Measurements from ENCODE around the gene DLGAP5.

Gene DLGAP5, protein sequence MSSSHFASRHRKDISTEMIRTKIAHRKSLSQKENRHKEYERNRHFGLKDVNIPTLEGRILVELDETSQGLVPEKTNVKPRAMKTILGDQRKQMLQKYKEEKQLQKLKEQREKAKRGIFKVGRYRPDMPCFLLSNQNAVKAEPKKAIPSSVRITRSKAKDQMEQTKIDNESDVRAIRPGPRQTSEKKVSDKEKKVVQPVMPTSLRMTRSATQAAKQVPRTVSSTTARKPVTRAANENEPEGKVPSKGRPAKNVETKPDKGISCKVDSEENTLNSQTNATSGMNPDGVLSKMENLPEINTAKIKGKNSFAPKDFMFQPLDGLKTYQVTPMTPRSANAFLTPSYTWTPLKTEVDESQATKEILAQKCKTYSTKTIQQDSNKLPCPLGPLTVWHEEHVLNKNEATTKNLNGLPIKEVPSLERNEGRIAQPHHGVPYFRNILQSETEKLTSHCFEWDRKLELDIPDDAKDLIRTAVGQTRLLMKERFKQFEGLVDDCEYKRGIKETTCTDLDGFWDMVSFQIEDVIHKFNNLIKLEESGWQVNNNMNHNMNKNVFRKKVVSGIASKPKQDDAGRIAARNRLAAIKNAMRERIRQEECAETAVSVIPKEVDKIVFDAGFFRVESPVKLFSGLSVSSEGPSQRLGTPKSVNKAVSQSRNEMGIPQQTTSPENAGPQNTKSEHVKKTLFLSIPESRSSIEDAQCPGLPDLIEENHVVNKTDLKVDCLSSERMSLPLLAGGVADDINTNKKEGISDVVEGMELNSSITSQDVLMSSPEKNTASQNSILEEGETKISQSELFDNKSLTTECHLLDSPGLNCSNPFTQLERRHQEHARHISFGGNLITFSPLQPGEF

DNA sequence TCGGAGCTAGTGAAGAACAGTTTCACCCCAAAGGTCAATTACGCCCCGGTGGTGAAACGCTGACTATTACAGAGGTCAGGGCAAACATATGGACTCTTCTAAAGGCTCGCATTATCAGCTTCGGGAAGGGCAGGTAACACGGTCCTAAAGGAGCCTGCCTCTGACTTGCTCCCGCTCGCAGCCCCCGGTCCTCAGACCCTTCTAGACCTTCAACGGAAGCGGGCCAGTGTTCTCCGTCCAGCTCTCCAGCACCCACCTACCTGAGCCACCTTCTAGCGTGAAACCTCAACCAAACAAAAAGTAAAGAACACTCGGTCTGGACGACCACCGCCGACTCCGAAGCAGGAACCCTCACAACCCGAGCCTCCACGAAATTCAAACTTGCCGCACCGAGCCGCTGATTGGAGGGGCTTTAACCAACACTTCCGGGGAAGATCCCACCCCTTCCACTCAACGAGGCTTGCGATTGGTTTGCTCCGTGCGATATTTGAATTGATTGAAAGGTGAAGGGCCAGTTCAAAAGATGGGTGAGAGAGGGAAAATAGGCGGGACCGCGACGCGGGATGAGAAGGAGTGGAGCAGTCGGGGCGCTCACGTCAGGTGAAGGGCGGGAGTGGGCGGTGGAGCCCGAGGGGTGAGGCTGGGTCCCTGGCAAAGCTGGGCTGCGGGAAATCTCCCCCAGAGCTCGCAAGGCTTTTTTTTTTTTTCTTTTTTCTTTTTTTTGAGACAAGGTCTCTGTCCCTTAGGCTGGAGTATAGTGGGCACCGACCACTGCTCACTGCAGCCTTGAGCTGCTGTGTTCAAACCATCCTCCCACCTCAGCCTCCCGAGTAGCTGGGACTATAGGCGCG lies at the start of gene DLGAP5:
TSS of gene DLGAP5 (minus strand) at position 383 of the 851 bp plus-strand sequence. CDS start 2,406 bp downstream, outside the sequence.
- Histone ChIP-seq H3K36me3 (ENCODE audit: control insufficient read depth, insufficient read depth, low read length) (no peaks in the 10 kb centered on the region), H3K9ac (no peak within 1 kb of the TSS), H3K9me3 (ENCODE audit: control insufficient read depth, low read length) (no peaks in the 10 kb centered on the region), H3K27me3 (ENCODE audit: control insufficient read depth, insufficient read depth, low read length) (no peaks in the 10 kb centered on the region), H3K79me2 (no peaks in the 10 kb centered on the region), H3K27ac (peak within 1 kb of the TSS; percentile 6), H3K4me3 (ENCODE audit: low read depth, low read length) (peak within 1 kb of the TSS; percentile 61), H2AFZ (peak within 1 kb of the TSS; percentile 92), H3K4me1 (no peaks in the 10 kb centered on the region), H3K4me2 (ENCODE audit: low read length) (peak within 1 kb of the TSS; percentile 70)
- no peak for TF ChIP-seq CTCF (IDR thresholded peaks at IDR 0.05)

DNA sequence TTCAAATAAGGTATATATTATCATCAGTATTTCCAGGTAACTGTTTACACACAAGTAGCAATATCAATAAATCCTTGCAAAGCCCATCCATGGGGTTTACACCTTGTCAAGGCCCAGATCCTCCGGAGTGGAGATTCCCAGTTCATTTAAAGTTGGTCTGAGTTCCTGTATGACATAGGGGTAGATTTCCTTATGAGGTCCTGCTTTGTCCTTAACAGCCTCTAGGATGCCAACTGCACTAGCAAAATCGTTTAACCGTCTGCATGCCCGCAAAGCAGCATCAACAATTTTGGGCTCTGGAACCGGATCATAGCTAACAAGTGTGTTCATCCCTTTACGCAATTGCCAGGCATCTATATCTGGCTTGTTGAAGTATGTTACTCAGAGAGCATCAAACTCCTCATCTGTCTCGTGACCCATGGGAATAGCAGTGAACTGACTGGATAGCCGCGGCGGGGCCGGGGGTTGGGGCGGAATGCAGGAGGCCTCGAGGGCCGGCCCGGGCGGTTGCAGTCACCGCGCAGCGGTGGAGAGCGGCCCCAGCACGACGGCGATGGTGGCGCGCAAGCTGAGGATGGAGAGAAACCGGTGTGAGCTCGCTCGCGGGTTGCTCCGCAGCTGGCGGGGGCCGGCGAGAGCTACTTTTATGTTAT lies 49.3 kb upstream of the DLGAP5 start:
- Histone ChIP-seq H3K4me3 (ENCODE audit: low read depth, low read length) (no peak overlapping the region), H2AFZ (no peak overlapping the region), H3K9me3 (ENCODE audit: control insufficient read depth, low read length) (no peaks in the 10 kb centered on the region), H3K27me3 (ENCODE audit: control insufficient read depth, insufficient read depth, low read length) (no peaks in the 10 kb centered on the region), H3K36me3 (ENCODE audit: control insufficient read depth, insufficient read depth, low read length) (peaks cover 3% of the 10 kb centered on the region), H3K4me1 (no peaks in the 10 kb centered on the region), H3K9ac (no peak overlapping the region), H3K27ac (no peak overlapping the region), H3K79me2 (no peaks in the 10 kb centered on the region), H3K4me2 (ENCODE audit: low read length) (no peak overlapping the region)
- TF ChIP-seq CTCF (IDR thresholded peaks at IDR 0.05) = no peak

DNA sequence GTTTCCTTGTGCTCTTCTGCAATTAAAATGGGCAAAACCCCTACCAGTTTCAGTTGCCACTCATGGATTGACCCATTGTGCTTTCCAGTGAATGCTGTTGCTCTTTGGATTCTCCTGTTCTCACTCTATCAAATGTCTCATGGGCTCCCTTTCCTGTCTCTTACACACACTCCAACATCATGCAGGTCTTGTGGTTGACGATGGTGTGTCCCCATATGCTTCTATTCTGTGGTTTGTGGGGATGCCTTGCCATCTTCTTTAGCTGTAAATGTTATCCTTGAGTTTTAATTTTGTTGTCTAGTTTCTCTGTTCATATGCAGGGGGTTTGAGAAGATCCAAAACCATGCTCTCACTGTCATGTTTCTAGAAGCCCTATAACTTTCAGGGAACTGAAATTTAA lies 47.9 kb upstream of the DLGAP5 start:
- no peak overlapping the region for H2AFZ ChIP-seq
- H3K4me2 ChIP-seq (ENCODE audit: low read length) = no peak overlapping the region
- no peaks in the 10 kb centered on the region for H3K4me1 ChIP-seq
- peaks cover 3% of the 10 kb centered on the region for H3K36me3 ChIP-seq (ENCODE audit: control insufficient read depth, insufficient read depth, low read length)
- H3K27ac ChIP-seq = no peak overlapping the region
- no peaks in the 10 kb centered on the region for H3K79me2 ChIP-seq
- H3K9me3 ChIP-seq (ENCODE audit: control insufficient read depth, low read length) = no peaks in the 10 kb centered on the region
- no peak overlapping the region for H3K4me3 ChIP-seq (ENCODE audit: low read depth, low read length)
- no peaks in the 10 kb centered on the region for H3K27me3 ChIP-seq (ENCODE audit: control insufficient read depth, insufficient read depth, low read length)
- no peak overlapping the region for H3K9ac ChIP-seq
- TF ChIP-seq CTCF (IDR thresholded peaks at IDR 0.05) = no peak

GRCh38 chr14:55238019-55238680 lies 46.8 kb upstream of the DLGAP5 start:
- Histone ChIP-seq H3K4me3 (ENCODE audit: low read depth, low read length) (no peak overlapping the region), H3K79me2 (no peaks in the 10 kb centered on the region), H3K4me1 (no peaks in the 10 kb centered on the region), H2AFZ (no peak overlapping the region), H3K9ac (no peak overlapping the region), H3K27ac (no peak overlapping the region), H3K4me2 (ENCODE audit: low read length) (no peak overlapping the region), H3K9me3 (ENCODE audit: control insufficient read depth, low read length) (no peaks in the 10 kb centered on the region), H3K27me3 (ENCODE audit: control insufficient read depth, insufficient read depth, low read length) (no peaks in the 10 kb centered on the region), H3K36me3 (ENCODE audit: control insufficient read depth, insufficient read depth, low read length) (peaks cover 3% of the 10 kb centered on the region)
- TF ChIP-seq CTCF (IDR thresholded peaks at IDR 0.05) = no peak
